PC-3 (cell line): ENCODE results near the gene CASP8AP2.
"Not testable (repeated sequence)": the region's sequence is repeated elsewhere in the genome, so short reads cannot be mapped to it uniquely, and the experiment has no call there.

Source experiments
- EZH2 ChIP-seq: fragments of 300-600 bp; sonication (generic); IDR thresholded peaks from one replicate; pipeline ENCODE4 v1.6.1; 2017; ENCODE audit warnings: antibody characterized with exemption, mild to moderate bottlenecking, low read length; ENCODE audit not compliant: unreplicated experiment
- EZH2phosphoT487 ChIP-seq: fragments of 300-600 bp; sonication (generic); IDR thresholded peaks from 2 replicates; pipeline ENCODE4 v1.6.1; 2018; ENCODE audit warnings: mild to moderate bottlenecking, antibody characterized with exemption, low read length, borderline replicate concordance
- TF ChIP-seq, protein P1 (sequence below): fragments of 300-600 bp; sonication (generic); conservative IDR thresholded peaks from 2 replicates; pipeline ENCODE4 v1.5.1; 2017; ENCODE audit warnings: antibody characterized with exemption, low read depth, mild to moderate bottlenecking, low read length

GRCh38 chr6:89847513-89847912, 17.8 kb downstream of the CASP8AP2 start:
- TF ChIP-seq EZH2, EZH2phosphoT487: not testable (repeated sequence)
- TF ChIP-seq, protein P1, sequence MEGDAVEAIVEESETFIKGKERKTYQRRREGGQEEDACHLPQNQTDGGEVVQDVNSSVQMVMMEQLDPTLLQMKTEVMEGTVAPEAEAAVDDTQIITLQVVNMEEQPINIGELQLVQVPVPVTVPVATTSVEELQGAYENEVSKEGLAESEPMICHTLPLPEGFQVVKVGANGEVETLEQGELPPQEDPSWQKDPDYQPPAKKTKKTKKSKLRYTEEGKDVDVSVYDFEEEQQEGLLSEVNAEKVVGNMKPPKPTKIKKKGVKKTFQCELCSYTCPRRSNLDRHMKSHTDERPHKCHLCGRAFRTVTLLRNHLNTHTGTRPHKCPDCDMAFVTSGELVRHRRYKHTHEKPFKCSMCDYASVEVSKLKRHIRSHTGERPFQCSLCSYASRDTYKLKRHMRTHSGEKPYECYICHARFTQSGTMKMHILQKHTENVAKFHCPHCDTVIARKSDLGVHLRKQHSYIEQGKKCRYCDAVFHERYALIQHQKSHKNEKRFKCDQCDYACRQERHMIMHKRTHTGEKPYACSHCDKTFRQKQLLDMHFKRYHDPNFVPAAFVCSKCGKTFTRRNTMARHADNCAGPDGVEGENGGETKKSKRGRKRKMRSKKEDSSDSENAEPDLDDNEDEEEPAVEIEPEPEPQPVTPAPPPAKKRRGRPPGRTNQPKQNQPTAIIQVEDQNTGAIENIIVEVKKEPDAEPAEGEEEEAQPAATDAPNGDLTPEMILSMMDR: not testable (repeated sequence)
